SHP77 treated with DMSO at 0.1 percent for 48 hours (cell line): Measurements from ENCODE around the gene CEACAM16.

Experiments
- DNase-seq: peaks from one replicate; lab custom pipeline; 2025; lab: John Stamatoyannopoulos, UW

Gene CEACAM16

GRCh38 chr19:44725251-44725650, 26.3 kb downstream of the CEACAM16 start:
- DNase-seq, result no peak

- no peak for DNase-seq
Observed at GRCh38 chr19:44725684-44726083, 26.7 kb downstream of the CEACAM16 start.

GRCh38 chr19:44726465-44726864, 27.5 kb downstream of the CEACAM16 start:
- DNase-seq, result no peak

GRCh38 chr19:44728178-44728577, 29.2 kb downstream of the CEACAM16 start:
- no peak for DNase-seq

GRCh38 chr19:44729516-44730033, 30.6 kb downstream of the CEACAM16 start:
- no peak for DNase-seq

- DNase-seq, result no peak
Observed at GRCh38 chr19:44731081-44731480, 32.1 kb downstream of the CEACAM16 start.

- no peak for DNase-seq
Observed at GRCh38 chr19:44731622-44732021, 32.7 kb downstream of the CEACAM16 start.

- DNase-seq, result no peak
Observed at GRCh38 chr19:44732235-44733014, 33.5 kb downstream of the CEACAM16 start.

GRCh38 chr19:44734357-44734756, 35.4 kb downstream of the CEACAM16 start:
- DNase-seq, result no peak

- no peak for DNase-seq
Observed at GRCh38 chr19:44735011-44735410, 36.1 kb downstream of the CEACAM16 start.

- DNase-seq, result no peak
Observed at GRCh38 chr19:44737238-44738071, 38.5 kb downstream of the CEACAM16 start.

GRCh38 chr19:44738136-44738535, 39.2 kb downstream of the CEACAM16 start:
- no peak for DNase-seq

GRCh38 chr19:44738603-44739558, 39.9 kb downstream of the CEACAM16 start:
- no peak for DNase-seq

GRCh38 chr19:44740351-44740824, 41.4 kb downstream of the CEACAM16 start:
- DNase-seq, result no peak

GRCh38 chr19:44741258-44741731, 42.3 kb downstream of the CEACAM16 start:
- no peak for DNase-seq

GRCh38 chr19:44741841-44742329, 42.9 kb downstream of the CEACAM16 start:
- peak; percentile 85 for DNase-seq

GRCh38 chr19:44742330-44743061, 43.5 kb downstream of the CEACAM16 start:
- DNase-seq, result no peak

- DNase-seq, result no peak
Observed at GRCh38 chr19:44744871-44745332, 46.0 kb downstream of the CEACAM16 start.

- DNase-seq, result peak; percentile 33
Observed at GRCh38 chr19:44745341-44745831, 46.4 kb downstream of the CEACAM16 start.

- no peak for DNase-seq
Observed at GRCh38 chr19:44745887-44746600, 47.1 kb downstream of the CEACAM16 start.
